Epithelial cell of esophagus (primary cell): ENCODE data around the gene TACC2.
"Not testable (repeated sequence)": the region's sequence is repeated elsewhere in the genome, so short reads cannot be mapped to it uniquely, and the experiment has no call there.

ENCODE experiments used
- DNase-seq: peaks from one replicate; pipeline ENCODE4 v3.0.0; 2010; ENCODE audit warnings: low read depth
- H3K4me3 ChIP-seq: 2 replicates; pipeline ENCODE4 v1.5.1; 2011; ENCODE audit warnings: mild to moderate bottlenecking, low read length, control low read depth
- TF ChIP-seq, protein P1 (sequence below): IDR thresholded peaks from 2 replicates; pipeline ENCODE4 v1.5.1; 2011; ENCODE audit warnings: low read depth, mild to moderate bottlenecking, low read length, control low read depth, inconsistent platforms; ENCODE audit not compliant: insufficient read depth; ENCODE audit errors: missing control alignments

Gene TACC2

GRCh38 chr10:122103592-122103991, 114.6 kb downstream of the TACC2 start:
- TF ChIP-seq, protein P1, sequence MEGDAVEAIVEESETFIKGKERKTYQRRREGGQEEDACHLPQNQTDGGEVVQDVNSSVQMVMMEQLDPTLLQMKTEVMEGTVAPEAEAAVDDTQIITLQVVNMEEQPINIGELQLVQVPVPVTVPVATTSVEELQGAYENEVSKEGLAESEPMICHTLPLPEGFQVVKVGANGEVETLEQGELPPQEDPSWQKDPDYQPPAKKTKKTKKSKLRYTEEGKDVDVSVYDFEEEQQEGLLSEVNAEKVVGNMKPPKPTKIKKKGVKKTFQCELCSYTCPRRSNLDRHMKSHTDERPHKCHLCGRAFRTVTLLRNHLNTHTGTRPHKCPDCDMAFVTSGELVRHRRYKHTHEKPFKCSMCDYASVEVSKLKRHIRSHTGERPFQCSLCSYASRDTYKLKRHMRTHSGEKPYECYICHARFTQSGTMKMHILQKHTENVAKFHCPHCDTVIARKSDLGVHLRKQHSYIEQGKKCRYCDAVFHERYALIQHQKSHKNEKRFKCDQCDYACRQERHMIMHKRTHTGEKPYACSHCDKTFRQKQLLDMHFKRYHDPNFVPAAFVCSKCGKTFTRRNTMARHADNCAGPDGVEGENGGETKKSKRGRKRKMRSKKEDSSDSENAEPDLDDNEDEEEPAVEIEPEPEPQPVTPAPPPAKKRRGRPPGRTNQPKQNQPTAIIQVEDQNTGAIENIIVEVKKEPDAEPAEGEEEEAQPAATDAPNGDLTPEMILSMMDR: no peak
- DNase-seq: no peak

GRCh38 chr10:122108786-122109185, 119.8 kb downstream of the TACC2 start:
- H3K4me3 ChIP-seq, DNase-seq: not testable (repeated sequence)

More at GRCh38 chr10:122103592-122103991, 114.6 kb downstream of the TACC2 start:
- no peak overlapping the region for H3K4me3 ChIP-seq

- TF ChIP-seq, protein P1: no peak
- peak overlapping the region; percentile 22 for H3K4me3 ChIP-seq
- peak; percentile 34 for DNase-seq
Observed at GRCh38 chr10:122112021-122112616, 123.2 kb downstream of the TACC2 start.

DNA sequence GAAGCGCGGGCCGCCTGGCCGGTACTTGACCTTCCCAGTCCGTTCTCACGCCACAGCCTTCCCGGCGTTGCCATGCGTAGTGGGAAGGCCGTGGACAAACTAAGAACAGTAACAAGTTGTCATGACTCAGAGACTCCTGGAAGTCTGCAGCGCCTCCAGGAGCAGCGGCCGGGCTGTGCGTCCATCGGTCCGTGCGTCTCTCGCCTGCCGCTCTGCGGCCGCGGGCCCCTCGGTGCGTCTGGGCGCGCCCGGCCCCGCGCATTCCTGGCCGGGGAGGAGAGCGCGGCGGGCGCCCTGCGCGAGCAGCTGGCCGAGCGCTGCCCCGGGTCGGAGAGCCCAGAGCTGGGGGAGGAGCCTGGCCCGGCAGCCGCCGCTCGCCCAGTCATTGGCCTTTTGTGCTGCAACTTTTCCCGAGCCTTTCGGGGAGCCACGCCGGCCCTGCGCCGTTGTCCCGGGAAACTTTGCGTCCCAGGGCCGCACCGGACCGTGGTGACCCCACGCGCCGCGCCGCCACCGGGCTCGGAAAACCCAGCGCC, 123.7 kb downstream of the TACC2 start:
- TF ChIP-seq, protein P1: peak; percentile 43
- H3K4me3 ChIP-seq: peak overlapping the region; percentile 64
- peak; percentile 92 for DNase-seq

DNA sequence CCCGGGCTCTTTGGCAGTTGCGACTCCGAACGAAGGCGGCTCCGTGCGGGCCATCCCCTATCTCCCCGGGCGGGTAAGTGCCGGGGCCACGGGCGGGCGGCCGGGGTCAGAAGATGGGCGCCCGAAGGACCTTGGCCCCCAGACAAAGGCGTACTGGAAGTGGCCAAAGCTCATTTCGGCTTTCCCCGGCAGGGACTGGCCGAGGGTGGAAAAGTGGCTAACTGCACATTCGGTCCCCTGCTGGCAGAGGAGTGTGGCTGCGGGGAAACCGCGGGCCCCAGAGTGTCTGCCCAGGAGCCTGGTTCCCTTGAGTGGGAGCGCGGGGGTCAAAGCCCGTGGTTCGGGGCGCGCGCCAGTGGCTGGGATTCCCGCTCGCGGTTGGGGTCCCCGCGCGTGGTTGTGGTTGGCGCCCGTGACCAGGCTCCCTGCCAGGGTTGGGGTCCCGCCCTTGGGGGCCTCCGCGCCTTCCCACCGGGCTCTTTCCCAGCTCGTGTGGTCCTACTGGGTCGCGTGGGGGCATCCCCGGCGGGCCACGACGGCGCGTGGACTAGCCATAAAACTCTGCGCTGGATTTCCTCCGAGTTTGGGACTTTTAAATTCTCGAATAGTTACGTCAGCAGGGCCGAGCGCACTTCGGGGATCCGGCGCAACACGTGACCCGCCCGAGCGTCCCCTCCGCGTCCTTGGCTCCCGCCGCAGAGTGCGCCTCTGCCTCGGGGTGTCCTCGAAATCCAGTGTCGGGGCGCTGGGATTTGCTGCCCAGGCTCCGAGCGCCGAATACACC, 124.4 kb downstream of the TACC2 start:
- peak overlapping the region; percentile 64 for H3K4me3 ChIP-seq

DNA sequence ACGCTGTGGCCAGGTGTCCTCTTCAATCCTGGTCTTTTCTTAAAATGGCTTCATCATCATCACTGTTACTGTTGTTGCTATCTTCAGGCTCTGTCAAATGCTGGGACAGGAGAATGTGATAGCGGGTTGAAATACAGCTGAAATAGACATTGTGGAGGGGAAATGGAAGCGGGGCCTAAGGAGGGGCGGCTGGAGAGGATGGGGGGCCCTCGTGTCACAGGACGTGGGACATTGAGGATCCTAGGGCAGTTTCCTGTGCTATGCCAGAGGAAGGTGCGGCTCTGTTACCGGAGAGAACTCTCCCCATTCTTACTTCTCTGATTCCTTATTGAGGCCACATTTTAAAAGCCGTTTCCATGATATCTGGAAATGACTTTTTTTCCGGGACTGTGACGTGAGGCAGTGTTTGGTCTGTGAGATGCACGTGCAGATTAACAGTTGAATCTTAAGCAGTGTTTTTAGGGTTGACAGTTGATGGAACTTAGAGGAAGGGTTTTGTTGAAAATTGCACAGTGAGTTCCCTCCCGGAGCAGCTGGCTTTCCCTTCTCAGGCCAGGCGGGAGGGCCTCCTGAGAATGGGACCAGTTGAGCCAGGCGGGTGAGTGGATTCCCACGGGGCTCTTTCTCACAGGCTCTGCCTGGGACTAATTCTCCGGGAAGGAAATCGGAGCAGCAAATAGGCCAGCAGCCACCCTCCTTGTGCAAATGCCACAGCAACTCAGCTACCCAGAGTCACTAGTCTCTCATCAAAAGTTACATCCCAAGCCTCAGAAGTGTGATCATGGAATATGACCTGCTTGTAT, 125.2 kb downstream of the TACC2 start:
- peak overlapping the region; percentile 64 for H3K4me3 ChIP-seq
- TF ChIP-seq, protein P1: no peak
- DNase-seq: no peak

More for the DNA sequence above, 124.4 kb downstream of the TACC2 start:
- TF ChIP-seq, protein P1: peak; percentile 60
- DNase-seq: peak; percentile 60

GRCh38 chr10:122115874-122116273, 126.9 kb downstream of the TACC2 start:
- DNase-seq: peak; percentile 28
- TF ChIP-seq, protein P1: no peak
- H3K4me3 ChIP-seq: no peak overlapping the region
